NCI-H345 treated with DMSO at 0.1 percent for 48 hours (cell line): ENCODE measurements around the gene C5orf22.
"Not testable (repeated sequence)": the region's sequence is repeated elsewhere in the genome, so short reads cannot be mapped to it uniquely, and the experiment has no call there.

Experiments used
- DNase-seq: peaks from one replicate; lab custom pipeline; 2025; ENCODE audit not compliant: unreplicated experiment; lab: John Stamatoyannopoulos, UW

C5orf22 gene

DNA sequence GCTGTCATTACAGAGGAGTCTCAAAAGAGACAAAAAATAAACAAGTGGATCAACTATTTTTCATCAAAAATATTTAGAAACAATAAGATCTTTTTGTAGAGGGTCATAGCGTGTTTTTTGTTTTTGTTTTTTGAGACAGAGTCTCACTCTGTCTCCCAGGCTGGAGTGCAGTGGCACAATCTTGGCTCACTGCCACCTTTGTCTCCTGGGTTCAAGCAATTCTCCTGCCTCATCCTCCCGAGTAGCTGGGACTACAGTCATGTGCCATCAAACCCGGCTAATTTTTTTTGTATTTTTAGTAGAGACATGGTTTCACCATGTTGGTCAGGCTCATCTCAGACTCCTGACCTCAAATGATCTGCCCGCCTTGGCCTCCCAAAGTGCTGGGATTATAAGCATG lies 70.2 kb downstream of the C5orf22 start:
- DNase-seq: not testable (repeated sequence)

DNA sequence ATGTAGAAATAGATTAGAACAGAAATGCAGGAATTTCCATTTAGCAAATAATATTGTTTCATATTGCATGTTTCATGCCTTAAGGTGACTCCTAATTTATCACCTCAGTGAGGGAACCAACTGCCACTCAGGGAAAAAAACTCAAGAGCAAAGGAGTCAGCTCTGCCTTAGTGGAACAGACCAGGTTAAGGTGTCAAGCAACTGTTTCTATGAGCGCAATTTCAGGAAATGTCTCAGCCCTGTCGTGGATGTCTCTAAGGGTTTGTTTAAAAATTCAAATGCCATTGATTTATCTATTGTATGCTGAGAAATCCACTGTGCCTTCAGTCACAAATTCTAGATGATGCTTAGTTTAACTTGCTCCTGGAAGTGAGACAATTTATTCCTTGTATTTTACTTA lies 72.1 kb downstream of the C5orf22 start:
- DNase-seq: no peak

DNA sequence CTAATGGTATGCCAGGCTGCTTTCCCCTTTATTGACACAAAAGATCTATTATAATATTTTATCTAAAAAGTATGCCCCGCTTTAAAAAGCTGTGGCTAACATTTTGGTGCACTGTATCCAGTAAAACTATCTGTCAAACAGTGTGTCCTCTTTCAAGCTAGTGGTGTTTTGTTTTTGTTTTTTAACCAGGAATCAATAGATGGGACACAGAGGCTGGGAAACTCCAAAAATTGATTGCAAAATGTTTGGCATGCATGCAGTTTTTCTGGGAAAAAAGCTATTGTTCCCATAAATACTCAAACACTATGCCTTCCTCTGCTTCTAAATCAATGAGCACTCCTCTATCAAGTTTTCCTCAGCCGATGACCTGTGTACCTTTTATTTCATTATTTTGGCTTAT lies 72.5 kb downstream of the C5orf22 start:
- no peak for DNase-seq
